Fibroblast of peridontal ligament (primary cell): ENCODE results near the gene DIP2C.
A peak's percentile ranks its signal among the peaks of the same experiment; 100 is the strongest.
"Not testable (repeated sequence)": the region's sequence is repeated elsewhere in the genome, so short reads cannot be mapped to it uniquely, and the experiment has no call there.

ENCODE experiments used
- DNase-seq: peaks from one replicate; pipeline ENCODE4 v3.0.0-alpha.2; 2010; ENCODE audit errors: extremely low read depth

DIP2C gene

GRCh38 chr10:378230-378929, 311.1 kb downstream of the DIP2C start:
- no peak for DNase-seq

GRCh38 chr10:377228-377627, 312.2 kb downstream of the DIP2C start:
- no peak for DNase-seq

- DNase-seq, result no peak
Measured at GRCh38 chr10:375815-376505, 313.5 kb downstream of the DIP2C start.

- DNase-seq, result no peak
Measured at GRCh38 chr10:374354-374753, 315.1 kb downstream of the DIP2C start.

GRCh38 chr10:373526-374309, 315.8 kb downstream of the DIP2C start:
- DNase-seq, result peak; percentile 59

- DNase-seq, result peak; percentile 15
Measured at GRCh38 chr10:373015-373414, 316.5 kb downstream of the DIP2C start.

- no peak for DNase-seq
Measured at GRCh38 chr10:372566-372965, 316.9 kb downstream of the DIP2C start.

- DNase-seq, result no peak
Measured at GRCh38 chr10:371515-371914, 318.0 kb downstream of the DIP2C start.

GRCh38 chr10:370449-370825, 319.0 kb downstream of the DIP2C start:
- DNase-seq, result peak; percentile 12

- DNase-seq, result peak; percentile 93
Measured at GRCh38 chr10:369684-370448, 319.6 kb downstream of the DIP2C start.

- no peak for DNase-seq
Measured at GRCh38 chr10:369221-369683, 320.2 kb downstream of the DIP2C start.

- no peak for DNase-seq
Measured at GRCh38 chr10:368579-369220, 320.8 kb downstream of the DIP2C start.

- DNase-seq, result not testable (repeated sequence)
Measured at GRCh38 chr10:368107-368506, 321.4 kb downstream of the DIP2C start.

GRCh38 chr10:367636-368035, 321.8 kb downstream of the DIP2C start:
- DNase-seq, result no peak

- no peak for DNase-seq
Measured at GRCh38 chr10:366186-366585, 323.3 kb downstream of the DIP2C start.

GRCh38 chr10:364267-364775, 325.1 kb downstream of the DIP2C start:
- no peak for DNase-seq

GRCh38 chr10:363152-363551, 326.3 kb downstream of the DIP2C start:
- no peak for DNase-seq

GRCh38 chr10:361203-362081, 328.0 kb downstream of the DIP2C start:
- DNase-seq, result no peak

GRCh38 chr10:360653-361052, 328.8 kb downstream of the DIP2C start:
- DNase-seq, result no peak

- DNase-seq, result no peak
Measured at GRCh38 chr10:359762-360161, 329.7 kb downstream of the DIP2C start.
